Esophagus squamous epithelium (tissue), 4 donors: ENCODE results near the gene TRERF1.

Experiments used
- POLR2A ChIP-seq, 4 donors: fragments of 450-650 bp; IDR thresholded peaks; one replicate each; pipeline ENCODE4 v1.6.1; 2017; ENCODE audit warnings: antibody characterized with exemption in 4 of 4, mild to moderate bottlenecking in 4 of 4, moderate library complexity in 3 of 4
- TF ChIP-seq, protein P1 (sequence below), 6 experiments: fragments of 450-650 bp in 4 of 6; fragments of 200-600 bp in 2 of 6; sonication (generic) in 2 of 6; IDR thresholded peaks; one replicate each; pipeline ENCODE4 v1.5.1; 2016 to 2019; ENCODE audit warnings: antibody characterized with exemption in 6 of 6, mild to moderate bottlenecking in 4 of 6, moderate library complexity in 4 of 6

- TF ChIP-seq, protein P1, sequence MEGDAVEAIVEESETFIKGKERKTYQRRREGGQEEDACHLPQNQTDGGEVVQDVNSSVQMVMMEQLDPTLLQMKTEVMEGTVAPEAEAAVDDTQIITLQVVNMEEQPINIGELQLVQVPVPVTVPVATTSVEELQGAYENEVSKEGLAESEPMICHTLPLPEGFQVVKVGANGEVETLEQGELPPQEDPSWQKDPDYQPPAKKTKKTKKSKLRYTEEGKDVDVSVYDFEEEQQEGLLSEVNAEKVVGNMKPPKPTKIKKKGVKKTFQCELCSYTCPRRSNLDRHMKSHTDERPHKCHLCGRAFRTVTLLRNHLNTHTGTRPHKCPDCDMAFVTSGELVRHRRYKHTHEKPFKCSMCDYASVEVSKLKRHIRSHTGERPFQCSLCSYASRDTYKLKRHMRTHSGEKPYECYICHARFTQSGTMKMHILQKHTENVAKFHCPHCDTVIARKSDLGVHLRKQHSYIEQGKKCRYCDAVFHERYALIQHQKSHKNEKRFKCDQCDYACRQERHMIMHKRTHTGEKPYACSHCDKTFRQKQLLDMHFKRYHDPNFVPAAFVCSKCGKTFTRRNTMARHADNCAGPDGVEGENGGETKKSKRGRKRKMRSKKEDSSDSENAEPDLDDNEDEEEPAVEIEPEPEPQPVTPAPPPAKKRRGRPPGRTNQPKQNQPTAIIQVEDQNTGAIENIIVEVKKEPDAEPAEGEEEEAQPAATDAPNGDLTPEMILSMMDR (IDR thresholded peaks at IDR 0.05) = no peak
- no peak for TF ChIP-seq POLR2A (IDR thresholded peaks at IDR 0.05)
These were observed 230.2 kb downstream of the TRERF1 start for GRCh38 chr6:42221546-42221945.
